ENCODE measurements around the gene LDLR.
A peak's percentile ranks its signal among the peaks of the same experiment; 100 is the strongest.
"Not testable (repeated sequence)": the region's sequence is repeated elsewhere in the genome, so short reads cannot be mapped to it uniquely, and the experiment has no call there.

Gene LDLR

GRCh38 chr19:11105014-11105636 lies 15.9 kb downstream of the LDLR start:
- DNase-seq (ENCODE audit: low read depth, low spot score) = no peak

GRCh38 chr19:11106477-11106876 lies 17.2 kb downstream of the LDLR start:
- DNase-seq (ENCODE audit: low read depth, low spot score) = no peak

- DNase-seq (ENCODE audit: low read depth, low spot score) = no peak
Measured at GRCh38 chr19:11108746-11109145, 19.5 kb downstream of the LDLR start.

GRCh38 chr19:11111117-11111770 lies 22.0 kb downstream of the LDLR start:
- no peak for DNase-seq (ENCODE audit: low read depth, low spot score)

GRCh38 chr19:11111771-11112144 lies 22.5 kb downstream of the LDLR start:
- no peak for DNase-seq (ENCODE audit: low read depth, low spot score)

GRCh38 chr19:11113140-11113708 lies 24.0 kb downstream of the LDLR start:
- DNase-seq (ENCODE audit: low read depth, low spot score) = no peak

- no peak for DNase-seq (ENCODE audit: low read depth, low spot score)
Measured at GRCh38 chr19:11115042-11115441, 25.8 kb downstream of the LDLR start.

GRCh38 chr19:11115895-11116446 lies 26.7 kb downstream of the LDLR start:
- no peak for DNase-seq (ENCODE audit: low read depth, low spot score)

GRCh38 chr19:11116507-11116906 lies 27.2 kb downstream of the LDLR start:
- DNase-seq (ENCODE audit: low read depth, low spot score) = no peak

- not testable (repeated sequence) for DNase-seq (ENCODE audit: low read depth, low spot score)
Measured at GRCh38 chr19:11121963-11122362, 32.7 kb downstream of the LDLR start.

GRCh38 chr19:11123114-11123513 lies 33.9 kb downstream of the LDLR start:
- DNase-seq (ENCODE audit: low read depth, low spot score) = no peak

- not testable (repeated sequence) for DNase-seq (ENCODE audit: low read depth, low spot score)
Measured at GRCh38 chr19:11124157-11124556, 34.9 kb downstream of the LDLR start.

GRCh38 chr19:11125994-11126685 lies 36.9 kb downstream of the LDLR start:
- peak; percentile 88 for DNase-seq (ENCODE audit: low read depth, low spot score)

- DNase-seq (ENCODE audit: low read depth, low spot score) = no peak
Measured at GRCh38 chr19:11127905-11128304, 38.6 kb downstream of the LDLR start.

- DNase-seq (ENCODE audit: low read depth, low spot score) = peak; percentile 95
Measured at GRCh38 chr19:11130824-11131455, 41.7 kb downstream of the LDLR start.

GRCh38 chr19:11131471-11131870 lies 42.2 kb downstream of the LDLR start:
- DNase-seq (ENCODE audit: low read depth, low spot score) = no peak

GRCh38 chr19:11136400-11137101 lies 47.3 kb downstream of the LDLR start:
- peak; percentile 47 for DNase-seq (ENCODE audit: low read depth, low spot score)

- peak; percentile 92 for DNase-seq (ENCODE audit: low read depth, low spot score)
Measured at GRCh38 chr19:11137542-11138384, 48.5 kb downstream of the LDLR start.

- DNase-seq (ENCODE audit: low read depth, low spot score) = peak; percentile 73
Measured at GRCh38 chr19:11138601-11139300, 49.5 kb downstream of the LDLR start.

Data from ELF-1 (cell line).